K562 (cell line): Measurements from ENCODE around the gene RSRP1. TPM values are rescaled to one million over a fixed set of nuclear protein-coding genes. Genes with fewer than 3 reads are reported as not detected.

Experiments used
- CEBPB ChIP-seq: fragments of 450-650 bp; IDR thresholded peaks from 2 replicates; pipeline ENCODE4 v1.6.1; 2016; ENCODE audit warnings: missing genetic modification characterization, missing compliant biosample characterization
- DACH1 ChIP-seq: fragments of 450-650 bp; IDR thresholded peaks from 2 replicates; pipeline ENCODE4 v1.6.1; 2018; ENCODE audit not compliant: partially characterized antibody
- EHMT2 ChIP-seq: fragments of 450-650 bp; IDR thresholded peaks from 2 replicates; pipeline ENCODE4 v1.6.1; 2018; ENCODE audit warnings: antibody characterized with exemption
- GABPB1 ChIP-seq: sonication (generic); formaldehyde crosslinking; IDR thresholded peaks from 2 replicates; pipeline ENCODE4 v1.8.0; 2022; ENCODE audit warnings: mild to moderate bottlenecking, missing genetic modification reagents
- GTF2F1 ChIP-seq: IDR thresholded peaks from 2 replicates; pipeline ENCODE4 v1.6.1; 2011; ENCODE audit warnings: low read depth, low read length, improper control_type of control experiment
- NR0B1 ChIP-seq: fragments of 450-650 bp; IDR thresholded peaks from one replicate; pipeline ENCODE4 v1.6.1; 2018; ENCODE audit warnings: mild to moderate bottlenecking, moderate library complexity; ENCODE audit not compliant: partially characterized antibody
- RAD51 ChIP-seq: fragments of 450-650 bp; IDR thresholded peaks from 2 replicates; pipeline ENCODE4 v1.7.1; 2016; ENCODE audit warnings: low read depth, mild to moderate bottlenecking, borderline replicate concordance
- REST ChIP-seq, 2 experiments: fragments of 450-650 bp; formaldehyde crosslinking in 1 of 2; IDR thresholded peaks; 2 replicates each; pipeline versions ENCODE4 v1.4.0 to v1.6.1; 2014 to 2020; ENCODE audit warnings: mild to moderate bottlenecking in 2 of 2, borderline replicate concordance in 1 of 2, low read depth in 1 of 2
- SRSF9 ChIP-seq: fragments of 200-400 bp; formaldehyde crosslinking; IDR thresholded peaks from 2 replicates; pipeline ENCODE4 v1.6.1; 2017; ENCODE audit warnings: low read depth, low read length, borderline replicate concordance
- TCF7 ChIP-seq: sonication (generic); IDR thresholded peaks from 2 replicates; pipeline ENCODE4 v1.6.1; 2016; ENCODE audit warnings: antibody characterized with exemption, borderline replicate concordance
- ZBTB12 ChIP-seq: fragments of 250-450 bp; sonication (Bioruptor Pico); IDR thresholded peaks from 2 replicates; pipeline ENCODE4 v1.4.0; 2020
- ZBTB26 ChIP-seq: fragments of 450-650 bp; formaldehyde crosslinking; IDR thresholded peaks from 2 replicates; pipeline ENCODE4 v1.4.0; 2022; ENCODE audit warnings: missing genetic modification characterization
- ZFP30 ChIP-seq: fragments of 250-450 bp; sonication (Bioruptor Pico); IDR thresholded peaks from 2 replicates; pipeline ENCODE4 v1.8.0; 2022; ENCODE audit warnings: moderate library complexity, mild to moderate bottlenecking, inconsistent platforms, borderline replicate concordance
- ZNF589 ChIP-seq: fragments of 200-800 bp; sonication (Bioruptor generic); IDR thresholded peaks from 2 replicates; pipeline ENCODE4 v1.6.1; 2016; ENCODE audit warnings: low read depth, missing genetic modification characterization, missing compliant biosample characterization
- ZNF644 ChIP-seq: fragments of 200-800 bp; sonication (Bioruptor generic); IDR thresholded peaks from 2 replicates; pipeline ENCODE4 v1.6.1; 2016; ENCODE audit warnings: low read depth, missing genetic modification characterization, missing compliant biosample characterization
- polyA plus RNA-seq, 8 experiments: library from polyadenylated mRNA; depleted of rRNA in 4 of 8; stranded (reverse) in 5 of 8; unstranded in 3 of 8; fragments of >200 nt; fragmentation: Nextera tagmentation in 2 of 8; fragmentation: Illumina TruSeq in 1 of 8; extraction: Ambion mirVana in 2 of 8; extraction: Trizol in 1 of 8; gene quantifications; 2 replicates each; pipeline versions ENCODE4 v1.2.1 to v1.2.3, GENCODE V29; 2011 to 2014; ENCODE audit warnings: inconsistent platforms in 1 of 8, missing spikeins in 1 of 8
- total RNA-seq, 7 experiments: library from RNA; depleted of rRNA in 6 of 7; stranded (reverse); fragments of >200 nt in 6 of 7; fragmentation: Illumina TruSeq in 2 of 7; extraction: Trizol in 2 of 7; gene quantifications; 2 replicates each; pipeline versions ENCODE4 v1.2.1 to v1.2.3, GENCODE V29; 2011 to 2021; ENCODE audit warnings: low replicate concordance in 1 of 7

Gene RSRP1
- total and polyA plus RNA-seq, 9 of the 15 experiments (the other 6 are each of a cell fraction or from before 2014, with no cell fraction given), result 27.2 to 283 (median 146) TPM

- TF ChIP-seq GTF2F1 (peak; percentile 81; the same call in 1 of the 2 replicates), DACH1 (no peak), ZNF644 (tag) (no peak), ZBTB26 (peak; percentile 82), ZNF589 (CRISPR knock-in tag) (peak; percentile 67; the same call in 1 of the 2 replicates), RAD51 (no peak), ZBTB12 (CRISPR knock-in tag) (peak; percentile 34; the same call in 1 of the 2 replicates), CEBPB (tag) (no peak), ZFP30 (CRISPR knock-in tag) (no peak), TCF7 (no peak; the same call in 1 of the 2 replicates), EHMT2 (no peak), GABPB1 (CRISPR knock-in tag) (peak; percentile 94), SRSF9 (no peak), NR0B1 (no peak), REST (IDR thresholded peaks at IDR 0.05; ENCODE audit: borderline replicate concordance) (peak; percentile 83), REST (CRISPR knock-in tag; IDR thresholded peaks at IDR 0.05; ENCODE audit: low read depth) (peak; percentile 71; the same call in 1 of the 2 replicates)
These were observed 7.3 kb downstream of the RSRP1 start (continued) for GRCh38 chr1:25239681-25240541.
